HepG2 (cell line): ENCODE data around the gene VILL. TPM values are rescaled to one million over a fixed set of nuclear protein-coding genes. Genes with fewer than 3 reads are reported as not detected.

Experiments used
- ADNP ChIP-seq: sonication (generic); formaldehyde crosslinking; IDR thresholded peaks from 2 replicates; pipeline ENCODE4 v1.4.0; 2020; ENCODE audit warnings: missing genetic modification reagents
- BCL6 ChIP-seq: IDR thresholded peaks from 2 replicates; pipeline ENCODE4 v1.6.1; 2016; ENCODE audit warnings: missing genetic modification reagents, missing compliant biosample characterization
- CHCHD3 ChIP-seq: sonication (generic); formaldehyde crosslinking; IDR thresholded peaks from 2 replicates; pipeline ENCODE4 v1.8.0; 2022; ENCODE audit warnings: mild to moderate bottlenecking, missing genetic modification reagents, moderate library complexity
- E2F1 ChIP-seq: sonication (generic); formaldehyde crosslinking; IDR thresholded peaks from 2 replicates; pipeline ENCODE4 v1.5.0; 2020; ENCODE audit warnings: missing genetic modification reagents
- FOXK2 ChIP-seq: fragments of 450-650 bp; IDR thresholded peaks from 2 replicates; pipeline ENCODE4 v1.6.1; 2016
- HNF1A ChIP-seq, 2 experiments: sonication (generic) in 1 of 2; formaldehyde crosslinking in 1 of 2; IDR thresholded peaks; 2 replicates each; pipeline versions ENCODE4 v1.4.0 to v1.6.1; 2016 to 2020; ENCODE audit warnings: borderline replicate concordance in 1 of 2, low read depth in 1 of 2, mild to moderate bottlenecking in 1 of 2, missing genetic modification reagents in 1 of 2
- HOXD1 ChIP-seq: sonication (generic); formaldehyde crosslinking; IDR thresholded peaks from 2 replicates; pipeline ENCODE4 v1.5.0; 2020; ENCODE audit warnings: missing genetic modification reagents
- MEIS2 ChIP-seq: sonication (generic); formaldehyde crosslinking; IDR thresholded peaks from 2 replicates; pipeline ENCODE4 v1.9.0; 2021; ENCODE audit warnings: mild to moderate bottlenecking, missing genetic modification reagents
- NFAT5 ChIP-seq: sonication (generic); formaldehyde crosslinking; IDR thresholded peaks from 2 replicates; pipeline ENCODE4 v1.4.0; 2020; ENCODE audit warnings: missing genetic modification reagents
- RELA ChIP-seq: sonication (generic); formaldehyde crosslinking; IDR thresholded peaks from 2 replicates; pipeline ENCODE4 v1.4.0; 2020; ENCODE audit warnings: missing genetic modification reagents
- SKIL ChIP-seq: sonication (generic); formaldehyde crosslinking; IDR thresholded peaks from 2 replicates; pipeline ENCODE4 v1.8.0; 2022; ENCODE audit warnings: missing genetic modification reagents, mild to moderate bottlenecking, moderate library complexity, borderline replicate concordance
- ZBTB38 ChIP-seq: sonication (generic); formaldehyde crosslinking; IDR thresholded peaks from 2 replicates; pipeline ENCODE4 v1.5.1; 2020; ENCODE audit warnings: mild to moderate bottlenecking, missing genetic modification reagents
- ZNF143 ChIP-seq: sonication (generic); formaldehyde crosslinking; IDR thresholded peaks from 2 replicates; pipeline ENCODE4 v1.4.0; 2020; ENCODE audit warnings: missing genetic modification reagents
- ZNF558 ChIP-seq: sonication (generic); formaldehyde crosslinking; IDR thresholded peaks from 2 replicates; pipeline ENCODE4 v1.9.0; 2022; ENCODE audit warnings: mild to moderate bottlenecking, missing genetic modification reagents, borderline replicate concordance
- ZNF629 ChIP-seq: sonication (generic); formaldehyde crosslinking; conservative IDR thresholded peaks from 2 replicates; pipeline ENCODE4 v1.5.0; 2020; ENCODE audit warnings: missing genetic modification reagents
- ZNF652 ChIP-seq: IDR thresholded peaks from 2 replicates; pipeline ENCODE4 v1.6.1; 2016; ENCODE audit warnings: low read depth, borderline replicate concordance
- ZNF75D ChIP-seq: sonication (generic); formaldehyde crosslinking; IDR thresholded peaks from 2 replicates; pipeline ENCODE4 v1.8.1; 2023; ENCODE audit warnings: missing genetic modification reagents, mild to moderate bottlenecking, borderline replicate concordance
- polyA plus RNA-seq, 8 experiments: library from polyadenylated mRNA; depleted of rRNA in 3 of 8; stranded (reverse) in 7 of 8; unstranded in 1 of 8; fragments of >200 nt; fragmentation: Illumina TruSeq in 4 of 8; extraction: Trizol in 4 of 8; gene quantifications; 2 replicates each; pipeline versions ENCODE4 v1.2.1 to v1.2.3, GENCODE V29; 2011 to 2016; ENCODE audit warnings: low read depth in 4 of 8, missing spikeins in 1 of 8, mixed read lengths in 1 of 8; ENCODE audit not compliant: insufficient read depth in 1 of 8
- total RNA-seq, 5 experiments: library from RNA; depleted of rRNA; stranded (reverse); fragments of >200 nt; fragmentation: Illumina TruSeq; extraction: Trizol; gene quantifications; 2 replicates each; pipeline ENCODE4 v1.2.3, GENCODE V29; 2016; ENCODE audit warnings: low read depth in 1 of 5

Gene VILL
- total and polyA plus RNA-seq, 2 of the 13 experiments (the other 11 are each of a cell fraction or from before 2014, with no cell fraction given) = 3.2 to 5.3 TPM

- TF ChIP-seq NFAT5 (CRISPR knock-in tag) (0 out of 2 replicates have a peak, but pooled peaks have one; percentile 25), ZNF75D (no peak), ZNF629 (CRISPR knock-in tag) (no peak), MEIS2 (0 out of 2 replicates have a peak, but pooled peaks have one; percentile 70), ADNP (CRISPR knock-in tag) (0 out of 2 replicates have a peak, but pooled peaks have one; percentile 51), RELA (CRISPR knock-in tag) (no peak), HNF1A (IDR thresholded peaks at IDR 0.05; ENCODE audit: low read depth) (no peak), HNF1A (CRISPR knock-in tag; IDR thresholded peaks at IDR 0.05; ENCODE audit: borderline replicate concordance) (no peak), ZBTB38 (CRISPR knock-in tag) (peak; percentile 35; the same call in 1 of the 2 replicates), ZNF652 (CRISPR knock-in tag) (no peak), ZNF558 (CRISPR knock-in tag) (no peak), BCL6 (CRISPR knock-in tag) (0 out of 2 replicates have a peak, but pooled peaks have one; percentile 7), CHCHD3 (no peak), FOXK2 (peak; percentile 77), HOXD1 (CRISPR knock-in tag) (peak; percentile 69), SKIL (peak; percentile 75), ZNF143 (CRISPR knock-in tag) (peak; percentile 47), E2F1 (CRISPR knock-in tag) (no peak)
Observed at GRCh38 chr3:38004415-38005075, 14.0 kb downstream of the VILL start (continued).
